ENCODE measurements around the gene SLC4A4. TPM values are rescaled to one million over a fixed set of nuclear protein-coding genes. Genes with fewer than 3 reads are reported as not detected.

Gene SLC4A4
- total RNA-seq, 1 experiment from 2014 or later = 0.92 TPM

- Histone ChIP-seq H2BK12ac (ENCODE audit: insufficient read length, low read depth, low read length) (no peak overlapping the region), H3K79me2 (ENCODE audit: insufficient read depth, low read length) (no peaks in the 10 kb centered on the region), H3K18ac (ENCODE audit: insufficient read length, low read depth, low read length) (no peak overlapping the region), H2AK5ac (ENCODE audit: insufficient read length, low read length) (no peak overlapping the region), H2BK15ac (ENCODE audit: low read depth, low read length) (no peak overlapping the region), H3K4ac (ENCODE audit: low read depth, low read length) (no peak overlapping the region), H3K4me2 (ENCODE audit: insufficient read depth, insufficient read length, low read length) (no peak overlapping the region), H4K5ac (ENCODE audit: insufficient read length, low read depth, low read length) (no peak overlapping the region), H3K23me2 (ENCODE audit: insufficient read length, low read depth, low read length, poor library complexity, severe bottlenecking) (no peaks in the 10 kb centered on the region), H2BK120ac (ENCODE audit: low read depth, low read length, poor library complexity, severe bottlenecking) (no peak overlapping the region), H3K56ac (ENCODE audit: insufficient read length, low read depth, low read length) (no peak overlapping the region), H2BK5ac (ENCODE audit: insufficient read length, low read length) (no peak overlapping the region), H4K8ac (replicated peaks; ENCODE audit: insufficient read length, low read depth, low read length) (no peak overlapping the region), H4K20me1 (ENCODE audit: control insufficient read depth, insufficient read depth, insufficient read length) (no peaks in the 10 kb centered on the region), H4K91ac (ENCODE audit: insufficient read length, low read depth, low read length) (no peak overlapping the region), H3K27me3 (ENCODE audit: insufficient read depth, low read length) (no peaks in the 10 kb centered on the region), H3K4me1 (ENCODE audit: insufficient read depth, low read length) (no peaks in the 10 kb centered on the region), H3K79me1 (ENCODE audit: insufficient read depth, low read depth, low read length, poor library complexity, severe bottlenecking) (no peaks in the 10 kb centered on the region), H3K14ac (ENCODE audit: insufficient read depth, low read length) (no peak overlapping the region), H3K9ac (ENCODE audit: extremely low read depth, insufficient read length, low read length) (no peak overlapping the region), H2AFZ (ENCODE audit: low read length) (no peak overlapping the region), H3K27ac (ENCODE audit: insufficient read length, low read depth, low read length) (no peak overlapping the region), H2BK20ac (ENCODE audit: low read depth, low read length, poor library complexity, severe bottlenecking) (no peak overlapping the region), H3T11ph (ENCODE audit: low read length) (no peak overlapping the region), H3K23ac (ENCODE audit: insufficient read length, low read depth, low read length) (no peak overlapping the region), H3K9me3 (ENCODE audit: control insufficient read depth, low read depth, low read length) (no peaks in the 10 kb centered on the region)
- Mint-ChIP-seq H3K4me3 (no peak overlapping the region), H3K9me3 (no peaks in the 10 kb centered on the region), H3K27me3 (ENCODE audit: low read depth) (no peaks in the 10 kb centered on the region), H3K27ac (no peak overlapping the region), H3K4me1 (no peaks in the 10 kb centered on the region), H3K36me3 (ENCODE audit: insufficient read depth in 1 of 3, low read depth in 3 of 3) (no peaks in the 10 kb centered on the region)
- TF ChIP-seq, protein P1, sequence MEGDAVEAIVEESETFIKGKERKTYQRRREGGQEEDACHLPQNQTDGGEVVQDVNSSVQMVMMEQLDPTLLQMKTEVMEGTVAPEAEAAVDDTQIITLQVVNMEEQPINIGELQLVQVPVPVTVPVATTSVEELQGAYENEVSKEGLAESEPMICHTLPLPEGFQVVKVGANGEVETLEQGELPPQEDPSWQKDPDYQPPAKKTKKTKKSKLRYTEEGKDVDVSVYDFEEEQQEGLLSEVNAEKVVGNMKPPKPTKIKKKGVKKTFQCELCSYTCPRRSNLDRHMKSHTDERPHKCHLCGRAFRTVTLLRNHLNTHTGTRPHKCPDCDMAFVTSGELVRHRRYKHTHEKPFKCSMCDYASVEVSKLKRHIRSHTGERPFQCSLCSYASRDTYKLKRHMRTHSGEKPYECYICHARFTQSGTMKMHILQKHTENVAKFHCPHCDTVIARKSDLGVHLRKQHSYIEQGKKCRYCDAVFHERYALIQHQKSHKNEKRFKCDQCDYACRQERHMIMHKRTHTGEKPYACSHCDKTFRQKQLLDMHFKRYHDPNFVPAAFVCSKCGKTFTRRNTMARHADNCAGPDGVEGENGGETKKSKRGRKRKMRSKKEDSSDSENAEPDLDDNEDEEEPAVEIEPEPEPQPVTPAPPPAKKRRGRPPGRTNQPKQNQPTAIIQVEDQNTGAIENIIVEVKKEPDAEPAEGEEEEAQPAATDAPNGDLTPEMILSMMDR (conservative IDR thresholded peaks at IDR 0.05) = no peak
- WGBS (ENCODE audit: extremely low coverage, insufficient read length, low lambda C conversion rate) = no CpG with 5 or more reads among the region's 3 CpGs
- no peak for DNase-seq
Observed at GRCh38 chr4:71449878-71450277, 111.1 kb downstream of the SLC4A4 start.

Measured in H9 (cell line).